ENCODE results near the gene CROCC.

CROCC gene

DNA sequence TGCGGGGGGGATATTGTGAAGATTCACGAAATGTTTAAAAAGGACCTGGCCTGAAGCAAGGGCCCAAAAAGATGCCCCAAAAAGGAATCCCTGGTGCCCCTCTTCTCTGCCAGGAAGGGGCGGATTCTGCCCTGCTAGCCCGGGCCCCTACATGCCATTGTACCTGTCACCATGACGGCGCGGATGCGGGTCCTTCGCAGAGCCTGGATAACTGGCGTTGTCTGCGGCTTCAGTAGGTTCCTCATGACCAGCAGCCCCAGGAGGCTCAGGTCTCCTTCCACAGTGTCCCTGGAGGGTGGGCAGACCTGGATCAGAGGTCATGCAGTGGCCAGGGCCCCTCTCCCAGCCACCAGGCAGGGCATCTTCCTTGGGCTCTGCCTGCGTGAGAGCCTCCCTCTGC, 69.8 kb downstream of the CROCC start:
- DNase-seq, result no peak

DNA sequence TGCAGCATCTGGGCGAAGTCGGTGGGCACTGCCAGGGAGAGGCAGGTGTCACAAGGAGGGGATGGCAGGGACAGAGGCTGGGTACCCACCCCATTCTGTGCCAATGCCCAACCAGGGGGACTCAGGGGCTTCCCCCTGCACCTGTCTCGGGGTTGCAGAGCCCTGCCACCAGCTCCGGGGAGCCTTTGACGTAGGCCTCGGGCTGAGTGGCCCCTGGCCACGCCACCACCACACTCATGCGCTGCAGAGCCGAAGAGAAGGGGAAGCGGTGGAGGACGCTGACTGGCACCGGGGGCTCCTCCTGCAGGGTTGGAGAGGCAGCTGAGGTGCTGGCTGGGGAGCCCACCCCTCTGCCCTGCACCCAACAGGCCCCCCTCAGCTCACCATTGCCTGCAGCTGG, 70.4 kb downstream of the CROCC start:
- no peak for DNase-seq

DNA sequence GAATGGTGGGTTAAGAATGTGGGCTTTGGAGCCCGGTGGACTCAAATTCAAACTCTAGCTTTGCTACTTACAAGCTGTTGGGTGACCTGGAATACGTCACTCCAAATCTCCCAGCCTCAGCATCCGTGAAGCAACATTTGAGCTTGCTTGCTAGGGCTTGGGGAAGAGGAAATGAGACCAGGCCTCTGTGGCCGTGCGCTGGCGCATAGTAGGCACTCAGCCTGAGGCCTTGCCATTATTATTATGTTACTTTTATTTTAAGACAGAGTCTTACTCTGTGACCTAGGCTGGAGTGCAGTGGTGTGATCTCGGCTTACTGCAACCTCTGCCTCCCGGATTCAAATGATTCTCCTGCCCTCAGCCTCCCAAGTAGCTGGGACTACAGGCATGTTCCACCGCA, 70.9 kb downstream of the CROCC start:
- no peak for DNase-seq

DNA sequence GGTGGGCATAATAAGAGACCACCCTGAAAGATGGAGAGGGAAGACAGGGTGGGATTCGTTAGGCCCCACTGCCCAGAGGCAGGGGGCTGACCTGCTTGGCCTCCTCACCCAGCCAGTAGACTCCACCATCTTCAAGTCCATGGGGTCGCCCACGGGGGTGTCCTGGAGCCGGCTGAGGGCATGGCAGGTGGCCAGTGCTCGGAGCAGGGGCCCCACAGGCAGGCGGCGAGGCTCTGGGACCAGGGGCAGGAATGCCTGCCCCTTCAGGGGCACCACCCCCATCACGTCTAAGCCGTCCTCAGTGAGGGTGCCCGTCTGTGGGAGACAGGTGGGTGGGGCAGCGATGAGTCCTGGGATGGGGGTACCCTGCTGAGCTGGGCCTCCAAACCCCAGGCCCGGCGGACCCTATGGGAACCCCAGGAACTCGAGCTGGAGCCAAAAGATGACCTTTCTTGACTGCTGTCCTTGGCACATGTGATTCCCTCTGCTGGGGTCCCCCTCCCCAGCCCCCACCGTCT, 71.8 kb downstream of the CROCC start:
- DNase-seq, result no peak

DNA sequence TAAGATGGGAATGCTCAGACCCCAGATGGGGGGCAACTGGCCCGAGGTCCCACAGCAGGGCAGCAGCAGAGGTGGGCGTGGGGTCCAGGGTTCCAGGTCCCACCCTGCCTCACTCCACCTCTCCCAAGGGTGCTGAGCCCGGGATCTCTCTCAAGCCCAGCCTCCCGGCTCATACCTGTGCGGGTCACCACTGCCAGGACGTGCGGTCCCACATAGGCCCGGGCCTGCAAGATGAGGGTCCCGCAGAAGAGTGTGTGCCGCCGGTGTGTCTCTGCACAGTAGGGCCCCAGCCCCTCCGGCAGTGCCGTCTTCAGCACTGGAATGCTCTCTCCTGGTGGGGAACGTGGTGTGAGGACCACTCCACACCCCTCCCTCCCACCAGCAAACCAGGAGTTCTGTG, 75.1 kb downstream of the CROCC start:
- DNase-seq, result no peak

DNA sequence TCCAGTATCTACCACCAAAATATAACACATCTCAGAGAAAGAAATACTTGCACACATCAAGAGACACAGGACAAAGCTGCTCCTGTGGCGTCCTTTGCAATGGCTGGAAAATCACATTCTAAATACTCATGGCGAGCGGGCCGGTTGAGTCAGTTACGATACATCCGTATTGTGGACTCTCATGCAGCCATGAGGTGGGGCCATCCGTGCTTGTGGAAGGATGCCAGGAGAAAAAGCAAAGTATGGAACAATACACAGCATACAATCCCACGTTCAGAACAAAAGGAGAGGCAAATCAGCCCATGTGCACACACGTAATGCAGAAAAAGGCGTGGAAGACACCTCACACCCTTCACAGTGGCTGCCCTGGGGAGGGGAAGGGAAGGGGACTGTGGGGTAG, 76.9 kb downstream of the CROCC start:
- DNase-seq, result no peak

DNA sequence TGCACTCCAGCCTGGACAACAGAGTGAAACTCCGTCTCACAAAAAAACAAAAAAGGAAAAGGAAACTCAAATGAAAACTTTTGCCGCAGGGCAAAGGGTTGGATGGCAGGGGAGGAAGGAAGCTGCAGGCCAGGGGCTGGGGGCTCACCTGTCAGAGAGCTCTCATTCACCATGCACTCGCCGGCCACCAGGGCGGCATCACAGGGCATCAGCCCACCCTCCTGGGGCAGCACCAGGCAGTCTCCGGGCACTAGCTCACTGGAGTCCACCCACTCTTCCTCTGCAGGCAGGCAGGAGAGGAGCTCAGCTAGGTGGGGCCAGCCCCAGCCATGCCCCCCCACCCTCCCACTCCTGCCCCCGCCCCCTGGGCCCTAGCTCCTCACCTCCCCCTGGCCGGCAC, 78.1 kb downstream of the CROCC start:
- no peak for DNase-seq

DNA sequence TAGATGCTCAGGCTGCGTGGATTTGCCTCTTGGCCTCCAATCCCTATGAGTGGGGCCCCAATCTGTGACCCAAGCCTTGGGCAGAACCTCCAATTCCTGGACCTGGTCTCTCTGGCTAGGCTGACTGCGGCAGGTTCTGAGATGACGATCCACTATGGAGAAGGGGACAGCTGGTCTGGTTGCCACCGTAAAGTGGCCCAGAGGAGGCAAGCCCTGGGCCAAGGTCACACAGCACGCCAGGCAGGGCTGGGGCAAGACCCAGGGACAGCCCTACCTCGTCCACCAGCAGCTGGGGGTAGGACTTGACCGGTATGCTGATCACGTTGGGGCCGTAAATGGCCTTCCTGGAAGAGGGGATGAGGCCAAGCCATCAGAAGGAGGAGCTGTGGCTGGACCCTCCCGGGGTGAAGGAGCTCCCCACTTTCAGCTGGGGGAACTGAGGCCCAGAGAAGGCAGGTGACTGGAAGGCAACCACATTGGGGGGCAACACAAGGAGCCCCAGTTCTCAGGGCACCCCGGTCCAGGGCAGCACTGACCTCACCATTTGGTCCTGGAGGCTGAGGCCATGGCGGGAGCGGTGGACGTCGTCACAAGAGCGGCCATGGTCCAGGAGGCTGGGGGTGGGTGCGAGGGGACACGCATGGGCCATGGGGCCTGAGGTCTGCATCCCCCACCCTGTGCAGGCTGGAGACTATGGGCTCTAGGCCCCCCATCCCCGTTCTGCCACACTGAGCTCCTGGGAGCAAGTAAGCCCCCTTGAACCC, 80.2 kb downstream of the CROCC start:
- DNase-seq, result no peak

DNA sequence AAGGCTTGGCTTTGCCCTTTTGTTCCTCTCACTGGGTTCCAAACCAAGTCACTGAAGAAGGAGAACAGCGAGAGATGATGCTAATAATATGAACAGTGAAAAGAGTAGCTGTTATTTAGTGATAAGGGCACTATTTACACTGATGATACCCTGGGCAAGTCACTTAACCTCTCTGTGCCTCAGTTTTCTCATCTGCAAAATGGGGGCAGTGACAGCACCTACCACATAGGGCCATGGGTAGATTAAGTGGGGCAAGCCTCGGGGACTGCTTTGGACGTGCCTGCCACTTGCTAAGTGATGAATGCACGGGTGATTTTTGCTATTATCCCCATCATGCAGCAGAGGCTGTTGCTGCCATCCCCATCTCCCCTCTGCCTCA, 80.8 kb downstream of the CROCC start:
- no peak for DNase-seq

DNA sequence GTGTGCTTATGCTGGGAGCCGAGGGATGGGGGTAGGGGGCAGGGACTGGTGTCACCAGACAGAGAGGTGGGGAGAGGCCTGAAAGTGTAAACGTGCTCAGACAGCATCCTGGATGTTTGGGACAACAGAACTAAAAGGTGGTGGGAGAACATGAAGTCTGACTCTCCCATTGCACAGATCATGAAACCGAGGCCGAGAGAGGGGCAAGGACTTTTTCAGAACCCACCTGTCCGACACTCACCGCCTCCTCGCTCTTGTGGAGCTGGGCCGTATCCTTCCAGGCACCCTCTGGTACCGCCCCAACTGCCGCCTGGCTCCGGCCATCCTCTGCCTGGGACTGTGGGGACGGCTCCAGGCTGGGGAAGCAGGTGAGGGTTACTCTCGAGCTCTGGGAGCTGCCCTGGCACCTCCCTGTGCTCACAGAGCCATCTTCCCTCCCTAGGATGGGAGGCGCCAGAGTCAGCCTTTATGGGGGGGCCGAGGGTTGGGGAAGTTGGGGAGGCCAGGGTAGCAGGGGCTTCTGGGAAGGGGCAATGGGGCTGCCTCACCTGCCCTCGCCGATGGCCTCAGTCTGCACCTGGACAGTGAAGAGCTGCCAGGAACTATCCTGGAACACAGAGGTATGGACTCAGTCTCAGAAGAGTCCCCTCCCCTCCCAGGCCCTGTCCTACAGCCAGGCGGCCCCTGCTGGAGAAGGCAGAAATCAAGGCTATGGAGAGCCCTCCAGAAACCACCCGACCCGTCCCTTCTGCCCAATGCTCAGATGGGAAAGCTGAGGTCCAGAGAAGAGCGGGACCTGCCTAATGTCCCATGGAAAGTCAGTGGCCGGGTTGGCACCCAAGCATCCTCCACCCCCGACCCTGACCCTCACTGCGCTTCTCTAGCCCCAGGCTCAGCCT, 83.0 kb downstream of the CROCC start:
- no peak for DNase-seq

DNA sequence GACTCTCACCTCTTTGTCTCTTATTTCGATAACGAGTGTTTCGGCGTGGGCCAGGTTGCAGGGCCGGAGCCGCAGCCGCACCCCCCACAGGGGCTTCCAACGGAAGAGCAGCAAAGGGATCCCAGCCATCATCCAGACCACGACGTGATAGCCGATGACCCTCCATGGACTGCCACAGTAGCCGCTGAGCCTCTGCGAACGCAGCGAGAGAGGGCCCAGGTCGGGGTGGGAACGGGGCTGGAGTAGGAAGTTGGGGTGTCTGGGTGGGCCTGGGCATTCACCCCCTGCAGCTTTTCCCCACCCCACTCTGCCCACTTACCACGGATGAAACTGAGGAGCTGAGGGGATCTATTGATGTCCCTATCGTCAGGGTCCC, 83.6 kb downstream of the CROCC start:
- DNase-seq, result no peak

DNA sequence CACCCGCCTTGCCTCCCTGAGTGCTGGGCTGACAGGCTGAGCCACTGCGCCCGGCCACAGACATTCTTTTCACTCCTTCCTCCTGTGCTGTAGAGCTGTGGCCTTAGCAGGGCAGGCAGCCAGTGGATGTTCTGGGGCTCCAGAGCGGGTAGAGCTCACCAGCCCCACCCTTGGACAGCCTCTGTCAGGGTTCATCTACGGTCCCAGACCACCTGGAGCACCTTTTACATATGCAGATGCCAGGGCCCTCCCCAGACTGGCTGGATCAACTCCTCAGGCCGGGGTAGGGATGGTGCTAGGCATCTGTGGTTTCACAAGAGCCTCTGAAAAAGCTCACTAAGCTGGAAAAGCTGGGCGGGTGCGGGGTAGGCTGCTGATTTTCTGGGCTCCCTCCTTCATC, 85.4 kb downstream of the CROCC start:
- DNase-seq, result no peak

DNA sequence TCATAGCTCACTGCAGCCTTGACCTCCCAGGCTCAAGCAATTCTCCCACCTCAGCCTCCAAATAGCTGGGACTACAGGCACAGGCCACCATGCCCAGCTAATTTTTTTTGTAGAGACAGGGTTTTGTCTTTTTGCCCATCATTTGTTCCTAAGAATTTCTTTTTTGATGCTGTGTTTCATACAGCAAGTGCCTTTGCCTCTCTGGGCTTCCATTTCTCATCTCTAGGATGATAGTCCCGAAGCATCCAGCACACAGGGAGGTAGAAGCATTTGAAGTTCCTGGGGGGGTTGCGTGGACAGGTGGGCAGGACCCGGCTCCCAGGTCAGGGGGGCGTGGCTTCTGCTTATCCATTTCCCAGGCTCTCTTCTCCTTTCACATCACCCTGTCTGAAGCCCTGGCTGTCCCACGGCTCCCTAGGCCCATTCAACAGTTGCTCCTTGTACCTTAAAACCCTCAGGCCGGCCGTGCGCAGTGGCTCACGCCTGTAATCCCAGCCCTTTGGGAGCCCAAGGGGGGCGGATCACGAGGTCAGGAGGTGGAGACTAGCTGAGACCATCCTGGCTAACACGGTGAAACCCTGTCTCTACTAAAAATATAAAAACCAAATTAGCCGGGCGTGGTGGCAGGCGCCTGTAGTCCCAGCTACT, 86.6 kb downstream of the CROCC start:
- no peak for DNase-seq

DNA sequence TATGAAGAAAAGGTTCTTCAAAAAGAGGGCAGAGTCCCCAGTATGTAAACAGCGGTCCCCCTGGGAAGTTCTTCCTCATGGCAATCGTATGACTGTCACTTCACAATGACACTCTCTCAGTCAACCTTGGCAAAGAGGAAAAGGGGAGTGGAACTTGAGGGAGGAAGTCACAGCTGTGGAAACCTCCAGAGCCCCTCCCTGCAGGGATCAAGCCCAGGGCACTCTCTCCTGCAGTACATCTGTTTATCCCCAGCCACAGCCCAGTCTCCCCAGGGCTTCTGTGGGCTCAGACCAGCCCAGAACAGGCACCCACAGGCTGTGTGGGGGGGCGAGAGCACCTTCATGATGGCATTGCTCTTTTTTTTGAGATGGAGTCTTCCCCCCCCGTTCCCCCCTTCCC, 88.0 kb downstream of the CROCC start:
- DNase-seq, result peak; percentile 58

DNA sequence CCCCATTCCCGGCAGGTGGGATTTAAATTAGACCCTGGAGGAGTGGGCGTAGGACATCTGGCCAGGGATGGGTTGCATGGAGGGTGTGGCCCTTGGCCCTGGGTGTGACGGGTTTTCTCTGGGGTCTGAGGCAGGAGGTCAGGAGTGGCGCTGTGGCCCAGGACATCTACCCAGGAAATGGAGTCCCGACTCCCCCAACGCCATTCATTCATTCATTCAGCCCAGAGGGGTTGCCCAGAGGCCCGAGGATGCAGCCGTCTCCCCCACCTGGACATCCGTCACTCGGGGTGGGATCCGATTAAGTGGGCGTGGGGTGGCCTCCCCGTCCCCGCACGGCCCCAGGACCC, 89.3 kb downstream of the CROCC start:
- DNase-seq, result no peak

DNA sequence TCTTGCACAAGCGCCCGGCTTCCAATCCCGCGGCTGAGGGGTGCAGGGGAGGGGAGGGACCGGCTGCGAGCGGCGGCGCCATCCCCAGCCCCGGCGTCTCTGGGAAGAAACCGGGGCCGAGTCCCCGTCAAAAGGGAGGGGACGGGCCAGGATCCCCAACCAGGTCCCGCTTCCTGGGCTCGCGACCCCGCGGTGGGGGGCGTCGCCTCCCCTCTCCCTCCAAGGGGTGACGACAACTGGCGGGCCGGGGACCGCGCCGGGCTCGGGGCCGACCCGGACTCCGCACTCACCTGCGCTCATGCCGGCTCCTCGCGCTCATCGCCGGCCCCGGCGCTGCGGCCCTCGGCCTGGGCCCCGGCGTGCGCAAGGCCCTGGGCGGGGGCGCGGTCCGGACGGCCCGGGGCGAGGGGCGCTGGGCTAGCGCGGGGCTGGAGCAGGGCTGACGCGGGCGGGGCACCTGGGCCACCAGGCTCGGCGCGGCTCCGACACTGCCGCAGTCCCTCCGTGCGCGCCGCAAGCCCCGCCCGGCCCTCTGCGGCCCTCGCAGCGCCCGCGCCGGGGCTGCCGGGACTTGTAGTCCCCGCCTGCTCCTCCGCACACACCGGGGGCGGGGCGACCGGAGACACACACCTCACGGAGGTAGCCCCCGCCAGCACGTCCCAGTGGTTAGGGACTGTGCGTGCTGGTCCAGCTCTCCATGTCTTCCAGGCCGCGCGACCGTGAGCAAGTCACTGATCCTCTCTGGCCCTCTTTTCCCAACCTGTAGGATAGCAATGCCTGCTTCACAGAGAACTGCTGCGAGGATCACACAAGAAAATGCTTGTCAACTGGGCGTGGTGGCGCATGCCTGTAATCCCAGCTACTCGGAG, 89.9 kb downstream of the CROCC start, which contains the start of gene ATP13A2:
TSS of gene ATP13A2 (minus strand) at position 490 of the 869 bp plus-strand sequence. CDS start at position 300, 190 bp downstream.
- peak; percentile 82 for DNase-seq

DNA sequence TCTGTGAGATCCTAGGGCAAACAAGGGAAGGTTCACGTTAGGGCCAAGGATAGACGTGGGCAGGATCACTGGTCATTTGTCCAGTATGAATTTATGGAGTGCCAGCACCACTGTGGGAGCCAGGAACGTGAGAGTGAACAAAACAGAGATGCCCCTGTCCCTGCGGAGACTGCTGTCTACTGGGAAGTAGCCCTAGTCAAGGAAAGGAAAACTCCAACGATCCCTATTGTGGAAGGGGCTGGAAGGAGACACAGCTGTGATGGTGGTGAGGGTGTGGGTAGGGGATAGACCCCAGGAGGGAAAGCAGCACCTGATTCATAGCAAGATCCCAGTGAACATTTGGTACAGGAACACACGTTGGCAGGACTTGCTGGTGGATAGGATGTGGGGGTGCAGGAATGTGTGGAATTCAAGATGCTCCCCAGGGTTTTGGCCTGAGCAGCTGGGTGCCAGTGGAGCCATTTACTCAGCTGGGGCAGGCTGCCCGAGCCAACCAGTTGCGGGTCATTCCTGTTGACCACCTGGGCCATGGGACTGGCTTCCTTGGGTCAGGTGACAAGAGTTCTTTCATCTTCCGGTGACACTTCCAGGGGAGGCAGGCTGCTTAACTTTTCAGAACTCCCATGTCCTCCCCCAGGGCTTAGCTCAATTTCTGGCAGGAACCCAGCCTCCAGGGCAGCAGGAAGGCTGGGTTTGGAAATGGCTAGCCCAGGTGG, 91.2 kb downstream of the CROCC start:
- no peak for DNase-seq

DNA sequence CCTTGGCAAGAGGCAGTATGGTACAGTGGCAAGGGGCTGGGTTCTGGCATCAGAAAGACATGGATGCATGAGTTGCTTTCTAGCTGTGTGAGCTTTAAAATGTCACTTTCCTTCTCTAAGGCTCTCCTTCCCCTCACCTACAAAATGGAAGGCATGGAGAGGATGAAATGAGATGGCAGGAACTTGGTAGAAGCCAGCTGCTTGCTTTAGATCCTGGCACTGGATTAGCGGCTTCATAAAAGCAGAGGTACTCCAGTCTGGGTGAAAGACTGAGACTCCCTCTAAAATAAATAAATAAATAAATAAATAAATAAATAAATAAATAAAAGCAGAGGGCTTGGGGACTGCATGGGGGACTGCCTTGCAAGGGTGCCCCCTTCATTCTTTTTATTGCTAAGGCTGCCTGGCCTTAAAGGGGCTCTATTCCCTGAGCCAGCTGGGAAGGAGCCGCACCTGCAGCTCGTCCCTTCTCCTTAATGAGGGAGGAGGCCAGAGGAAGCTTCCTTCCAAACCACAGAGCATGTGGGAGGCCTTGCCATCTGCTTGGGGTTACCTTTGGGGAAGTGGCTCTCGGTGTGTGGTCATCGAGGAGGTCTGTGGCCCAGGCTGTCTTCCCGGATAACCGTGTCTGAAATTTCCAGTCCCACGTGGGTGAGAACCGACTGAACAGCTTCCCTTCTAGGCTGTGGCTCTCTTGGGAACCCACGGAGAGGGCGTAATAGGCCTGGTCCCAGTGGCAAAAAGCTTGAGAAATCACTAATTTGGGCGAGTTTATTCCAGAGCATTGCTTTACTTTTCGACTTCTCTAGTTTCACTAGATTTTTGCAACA, 92.0 kb downstream of the CROCC start:
- peak; percentile 79 for DNase-seq

DNA sequence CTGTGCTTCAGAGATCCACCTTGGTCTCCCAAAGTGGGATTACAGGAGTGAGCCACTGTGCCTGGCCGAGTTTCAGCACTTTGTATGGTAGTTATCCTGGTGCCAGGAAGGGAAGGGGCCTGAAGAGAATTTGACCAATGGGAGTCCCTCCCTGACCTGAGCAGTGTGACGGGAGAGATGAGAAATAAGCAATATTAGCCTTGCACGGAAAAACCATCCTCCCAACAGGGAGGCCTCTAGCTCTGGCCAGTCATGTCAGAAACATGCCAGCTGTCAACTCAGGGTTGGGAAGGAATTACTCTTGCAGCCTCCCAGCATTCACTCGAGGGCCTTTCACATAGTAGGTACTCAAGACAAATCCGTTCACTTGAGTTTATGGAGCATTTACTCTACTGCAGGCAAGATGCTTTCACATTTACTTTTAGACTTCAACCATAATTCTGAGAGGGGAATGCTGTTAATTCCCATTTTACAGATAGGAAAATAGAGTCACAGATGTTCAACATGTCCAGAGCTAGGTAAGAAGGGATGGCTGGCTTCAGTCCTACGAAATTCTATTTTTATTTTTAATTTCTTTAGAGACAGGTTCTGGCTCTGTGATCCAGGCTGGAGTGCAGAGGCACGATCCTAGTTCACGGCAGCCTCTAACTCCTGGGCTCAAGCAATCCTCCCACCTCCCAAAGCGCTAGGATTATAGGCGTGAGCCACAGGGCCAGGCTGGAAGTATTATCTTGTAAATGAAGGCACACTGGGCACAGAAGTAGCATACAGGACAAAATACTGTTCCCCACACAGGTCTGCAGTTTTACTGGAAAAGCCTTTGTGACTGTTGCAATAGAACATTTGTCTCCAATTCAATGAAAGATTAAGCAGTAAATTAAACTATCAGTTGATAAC, 93.2 kb downstream of the CROCC start:
- no peak for DNase-seq

DNA sequence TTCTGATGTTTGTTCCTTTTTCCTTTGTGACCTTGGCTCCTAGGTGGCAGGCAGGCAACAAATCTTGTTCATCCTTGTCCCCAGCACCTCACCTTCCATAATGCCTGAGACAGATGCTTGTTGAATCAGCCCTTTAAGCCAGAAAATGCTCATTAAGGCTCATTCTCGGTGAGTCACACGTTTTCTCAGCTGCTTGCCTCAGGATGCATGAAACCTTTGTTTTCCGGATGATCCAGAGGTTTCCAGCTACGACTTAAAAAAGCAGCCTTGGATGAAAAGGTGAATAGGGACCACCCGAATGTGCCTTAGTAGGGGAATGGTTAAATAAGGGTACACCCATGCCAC, 94.6 kb downstream of the CROCC start:
- DNase-seq, result no peak
